ENCODE measurements around the gene UBE3B. TPM values are rescaled to one million over a fixed set of nuclear protein-coding genes. Genes with fewer than 3 reads are reported as not detected.

UBE3B gene
- polyA plus RNA-seq, 1 donor = 38.7 TPM

- no peak for DNase-seq
Observed at GRCh38 chr12:109531411-109531810, 54.0 kb downstream of the UBE3B start.

DNA sequence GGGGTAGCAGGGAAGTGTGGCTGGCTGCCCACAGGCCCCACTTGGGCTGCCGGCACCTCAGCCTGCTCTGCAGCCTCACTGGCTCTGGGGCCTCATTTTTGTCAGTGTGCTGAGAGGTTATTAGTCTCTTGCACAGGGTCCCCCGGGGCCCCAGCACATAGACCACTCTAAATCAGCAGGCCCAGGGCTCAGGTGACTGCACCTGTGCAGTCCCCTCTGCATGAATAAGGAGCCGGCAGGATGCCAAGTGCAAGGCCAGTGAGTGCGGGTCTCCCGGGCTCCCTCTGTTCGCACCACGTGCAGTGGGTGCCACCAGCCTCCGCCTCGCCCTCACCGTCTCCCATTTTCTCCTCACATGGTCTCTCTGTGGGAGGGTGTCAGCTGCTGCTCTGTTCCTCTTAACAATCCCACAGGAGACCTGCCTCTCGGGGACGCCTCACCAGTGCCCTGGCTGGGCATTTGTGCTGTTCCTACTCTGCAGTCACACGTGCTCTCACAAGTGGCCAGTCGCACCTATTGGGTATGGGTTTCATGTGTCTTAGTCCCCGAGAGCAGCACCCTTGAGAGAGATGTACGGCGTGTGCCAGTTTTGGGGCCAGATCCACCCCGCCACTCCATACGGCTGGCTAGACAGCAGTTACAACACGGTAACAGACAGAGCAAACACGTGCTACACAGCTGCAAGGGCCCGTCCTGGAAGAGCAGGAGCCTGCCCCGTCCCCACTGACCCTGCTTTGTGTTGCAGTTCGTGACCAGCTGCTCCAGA, 55.5 kb downstream of the UBE3B start:
- no peak for DNase-seq

GRCh38 chr12:109533487-109533740, 56.0 kb downstream of the UBE3B start:
- no peak for DNase-seq

DNA sequence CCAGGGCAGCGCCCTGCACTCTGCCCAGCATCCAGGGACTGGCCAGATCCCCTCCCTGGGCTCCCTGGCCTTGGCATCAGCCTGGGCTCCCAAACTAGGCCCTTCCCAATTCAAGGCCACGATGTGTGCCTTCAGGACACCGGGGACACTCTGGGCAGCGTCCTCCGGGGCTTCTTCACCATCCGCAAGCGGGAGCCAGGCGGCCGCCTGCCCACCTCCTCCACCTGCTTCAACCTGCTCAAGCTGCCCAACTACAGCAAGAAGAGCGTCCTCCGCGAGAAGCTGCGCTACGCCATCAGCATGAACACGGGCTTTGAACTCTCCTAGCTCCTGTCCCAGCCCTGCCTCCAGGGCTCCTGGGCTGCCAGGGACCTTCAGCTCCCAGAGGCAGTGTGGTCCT, 57.0 kb downstream of the UBE3B start:
- DNase-seq = no peak

DNA sequence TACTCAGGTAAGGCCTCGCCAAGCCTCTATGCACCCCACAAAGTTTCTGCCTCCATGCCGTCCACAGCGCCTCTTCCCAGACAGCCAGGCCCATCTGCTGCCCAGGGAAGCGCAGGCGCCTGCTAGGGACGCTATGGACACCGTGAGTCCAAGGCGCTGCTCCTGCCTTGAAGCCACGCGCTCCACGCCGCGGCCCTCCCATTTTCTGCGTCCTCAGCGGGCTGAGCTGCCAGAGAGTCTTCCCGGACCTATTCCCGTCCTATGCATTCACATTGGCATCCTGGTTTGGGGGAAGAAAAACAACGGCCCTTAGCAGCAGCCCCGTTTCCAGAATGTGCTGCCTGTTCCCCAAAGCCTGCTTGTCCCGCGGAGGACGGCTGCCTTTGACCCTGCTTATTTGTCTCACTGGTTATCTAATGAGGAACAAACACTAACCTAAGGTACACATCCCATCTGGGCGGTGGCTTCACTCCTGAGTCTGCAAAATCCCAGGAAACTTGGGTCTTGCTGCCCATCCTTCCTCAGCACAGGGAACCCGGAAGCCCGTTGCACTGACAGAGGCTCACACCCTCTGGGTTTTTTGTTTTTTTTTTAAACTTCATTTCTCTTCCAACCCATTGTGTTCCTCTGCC, 57.9 kb downstream of the UBE3B start:
- no peak for DNase-seq

- DNase-seq = no peak
Observed at GRCh38 chr12:109535863-109536250, 58.4 kb downstream of the UBE3B start.

- no peak for DNase-seq
Observed at GRCh38 chr12:109537136-109537535, 59.7 kb downstream of the UBE3B start.

- no peak for DNase-seq
Observed at GRCh38 chr12:109538191-109538863, 60.9 kb downstream of the UBE3B start.

GRCh38 chr12:109539508-109539907, 62.1 kb downstream of the UBE3B start:
- no peak for DNase-seq

- no peak for DNase-seq
Observed at GRCh38 chr12:109540526-109541412, 63.3 kb downstream of the UBE3B start.

DNA sequence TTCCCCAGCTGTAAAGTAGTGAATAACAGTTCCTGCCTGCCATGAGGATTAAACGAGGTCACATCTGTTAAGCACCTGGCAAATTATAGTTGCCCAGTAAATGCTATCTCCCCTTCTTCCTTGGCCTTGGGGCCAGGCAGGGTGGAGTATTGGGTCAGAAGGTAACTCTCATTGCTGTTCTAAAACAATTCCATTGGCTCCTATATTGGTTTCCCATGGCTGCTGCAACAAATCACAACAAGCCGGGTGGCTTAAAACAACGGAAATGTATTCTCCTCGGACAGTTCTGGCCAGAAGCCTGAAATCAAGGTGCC, 63.9 kb downstream of the UBE3B start:
- DNase-seq = no peak

- no peak for DNase-seq
Observed at GRCh38 chr12:109542014-109542413, 64.6 kb downstream of the UBE3B start.

- DNase-seq = no peak
Observed at GRCh38 chr12:109542876-109543275, 65.4 kb downstream of the UBE3B start.

- DNase-seq = no peak
Observed at GRCh38 chr12:109544955-109545531, 67.6 kb downstream of the UBE3B start.

GRCh38 chr12:109545826-109546225, 68.4 kb downstream of the UBE3B start:
- DNase-seq = no peak

DNA sequence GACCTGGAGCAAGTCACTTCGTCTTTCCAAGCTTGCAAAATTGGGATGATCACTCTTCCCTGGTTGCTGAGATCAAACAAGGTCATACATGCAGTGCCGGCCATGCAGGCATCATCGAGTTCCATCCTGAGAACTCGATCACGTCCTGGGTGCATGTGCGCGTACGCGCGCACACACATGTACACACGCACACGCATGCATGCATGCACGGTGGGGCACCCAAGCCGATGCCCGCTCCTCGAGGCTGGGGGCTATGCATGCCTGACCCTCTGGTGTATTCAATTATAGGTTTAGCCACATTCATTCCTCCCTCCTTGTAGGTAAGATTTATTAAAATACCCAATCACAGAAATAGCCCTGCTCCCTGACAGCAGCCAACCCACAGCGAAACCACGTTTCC, 69.9 kb downstream of the UBE3B start:
- DNase-seq = no peak

DNA sequence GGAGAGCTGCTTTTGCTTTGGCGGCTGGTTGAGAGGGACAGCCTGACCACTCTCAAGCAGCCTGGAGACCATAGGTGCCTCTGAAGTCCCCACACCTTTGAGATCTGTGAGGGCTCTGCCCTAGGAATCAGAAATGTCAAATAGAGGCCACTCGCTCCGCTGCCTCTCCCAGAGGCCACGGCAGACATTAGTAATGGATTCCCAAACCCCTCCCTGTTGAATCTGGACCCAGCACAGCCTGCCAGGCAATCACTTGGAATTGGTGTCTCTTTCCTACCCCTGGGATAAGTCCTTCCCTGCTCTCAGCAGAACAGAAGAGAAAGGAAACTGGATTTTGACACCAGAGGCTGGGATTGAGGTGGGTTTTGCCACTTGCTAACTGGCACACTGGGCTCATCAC, 70.8 kb downstream of the UBE3B start:
- DNase-seq = no peak

DNA sequence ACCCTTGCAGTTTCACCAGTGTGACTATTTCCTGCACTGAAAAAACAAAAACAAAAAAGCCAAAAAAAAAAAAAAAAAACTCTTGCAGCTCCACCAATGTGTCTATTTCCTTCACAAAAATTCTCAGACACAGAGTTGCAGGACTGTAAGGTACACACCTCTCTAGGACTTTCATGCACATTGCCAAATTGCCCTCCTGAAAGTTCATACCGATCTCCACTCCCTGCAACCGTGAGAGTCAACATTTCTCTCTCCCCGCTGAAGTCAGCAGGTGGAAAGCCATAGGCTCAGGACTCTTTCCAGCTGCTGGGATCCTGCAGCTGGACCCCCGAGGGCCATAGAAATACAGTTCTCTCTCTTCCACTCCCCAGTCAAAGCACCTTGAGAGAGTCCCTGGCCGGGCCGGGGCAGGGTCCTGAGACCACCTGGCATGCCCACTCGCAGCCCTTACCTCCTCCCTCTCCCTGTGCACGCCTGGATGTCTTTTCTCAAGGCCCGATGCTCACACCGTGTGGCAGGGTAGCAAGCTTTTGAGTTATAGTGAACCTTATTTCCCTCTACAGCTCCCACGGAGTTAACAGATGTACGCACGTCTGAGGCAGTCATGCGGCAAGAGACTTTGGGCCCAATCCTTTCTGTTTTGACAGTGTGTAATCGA, 72.3 kb downstream of the UBE3B start:
- DNase-seq = peak; percentile 32

- DNase-seq = no peak
Observed at GRCh38 chr12:109550281-109550680, 72.8 kb downstream of the UBE3B start.

DNA sequence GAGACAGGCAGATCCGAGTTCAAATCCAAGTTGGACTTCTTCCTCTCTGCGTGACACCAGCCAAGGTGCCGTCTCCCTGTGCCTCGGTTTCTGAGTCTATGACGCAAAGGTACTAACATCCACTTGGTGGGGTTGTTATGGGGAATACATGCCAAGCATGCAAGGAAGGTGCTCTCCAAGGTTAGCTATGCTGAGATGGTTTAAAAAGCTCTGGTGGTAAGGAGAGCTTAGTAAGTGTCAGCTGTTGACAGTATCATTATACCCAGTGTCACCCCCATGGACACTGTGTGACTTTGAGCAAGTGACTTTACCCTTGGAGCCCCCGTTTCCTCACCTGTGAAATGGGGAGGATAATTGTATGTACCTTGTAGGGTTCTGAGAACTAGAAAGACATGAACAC, 73.7 kb downstream of the UBE3B start:
- no peak for DNase-seq

GRCh38 chr12:109552971-109553370, 75.5 kb downstream of the UBE3B start:
- DNase-seq = no peak

DNA sequence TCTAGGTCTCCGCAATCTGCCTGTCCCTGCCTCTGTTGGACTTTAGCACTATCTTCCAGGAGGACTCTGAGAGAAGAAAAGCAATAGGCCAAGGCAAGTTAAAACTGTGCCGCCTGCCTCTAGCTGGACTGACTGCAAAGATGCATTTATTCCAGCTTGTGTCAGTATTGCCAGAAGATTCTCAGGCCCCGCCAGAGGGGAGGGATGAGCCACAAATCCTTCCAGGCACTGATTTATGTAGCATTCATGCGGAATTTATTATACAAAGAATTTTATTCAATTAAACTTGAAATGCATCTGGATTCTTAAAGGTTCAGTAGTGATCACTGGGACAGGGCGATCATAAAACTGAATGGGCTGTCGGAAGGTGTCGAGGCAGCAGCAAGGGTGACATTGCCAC, 76.0 kb downstream of the UBE3B start:
- no peak for DNase-seq

Measured in left kidney (tissue), 2 donors.